Mucosa of descending colon (tissue), 3 donors: ENCODE measurements around the gene PEPD. TPM values are rescaled to one million over a fixed set of nuclear protein-coding genes. Genes with fewer than 3 reads are reported as not detected.

ENCODE experiments used
- ATAC-seq: fragments of 200-7000 bp; cut with Tn5 transposase; one replicate; pipeline ENCODE4 v1.9.1; 2020; ENCODE audit warnings: mild to moderate bottlenecking, moderate library complexity
- DNase-seq, 3 donors: peaks; one replicate each; pipeline ENCODE4 v3.0.0-alpha.2; 2020
- H3K36me3 ChIP-seq: fragments of 200-600 bp; one replicate; pipeline ENCODE4 v1.8.0; 2021; ENCODE audit warnings: low read depth, mild to moderate bottlenecking
- H3K4me1 ChIP-seq: fragments of 200-600 bp; one replicate; pipeline ENCODE4 v1.8.0; 2021; ENCODE audit warnings: low read depth, mild to moderate bottlenecking
- H3K4me3 ChIP-seq: fragments of 200-600 bp; one replicate; pipeline ENCODE4 v1.8.0; 2021; ENCODE audit warnings: mild to moderate bottlenecking
- H3K9me3 ChIP-seq: fragments of 200-600 bp; one replicate; pipeline ENCODE4 v1.8.0; 2021; ENCODE audit warnings: mild to moderate bottlenecking
- CTCF ChIP-seq: fragments of 200-600 bp; IDR thresholded peaks from one replicate; pipeline ENCODE4 v1.8.0; 2022; ENCODE audit warnings: antibody characterized with exemption, mild to moderate bottlenecking
- intact Hi-C, 2 donors: fragments of 100-400 bp; cut with DNase I in 1 of 2; cut with micrococcal nuclease in 1 of 2; formaldehyde crosslinking; loops; one replicate each; pipeline versions ENCODE4 v1.11.0 to v1.11.1; 2022; cut with DNase I, micrococcal nuclease
- total RNA-seq, 3 donors: library from RNA; stranded (reverse); fragmentation: NEBNext Ultra II Directional in 2 of 3; extraction: Animal tissue kit (Norgen Biotek cat#: 25700) in 2 of 3; gene quantifications; one replicate each; pipeline versions ENCODE4 v1.2.1 to v1.2.4, GENCODE V29; 2021 to 2023
- donor health status: DM: no; HTN: no; CAD: no; lungs with moderate emphysema.
- donor health status: DM: no; HTN: no; CAD: no.
- donor health status: DM: no; HTN: yes; CAD: no.

PEPD gene
- total RNA-seq, 3 donors from 2014 or later, result 40.4 to 91.5 (median 79.1) TPM

GRCh38 chr19:33412601-33413425 is 108.8 kb downstream of the PEPD start:
- Histone ChIP-seq H3K36me3 (no peaks in the 10 kb centered on the region), H3K9me3 (no peaks in the 10 kb centered on the region), H3K4me3 (no peak overlapping the region), H3K4me1 (no peaks in the 10 kb centered on the region)
- no peak for TF ChIP-seq CTCF
- ATAC-seq (peak; percentile 68), DNase-seq (peak; percentile 54 to 61 (median 61))
- intact Hi-C loops, result no loop called here

GRCh38 chr19:33411621-33412180 is 109.9 kb downstream of the PEPD start:
- no peak for ATAC-seq
- TF ChIP-seq CTCF, result no peak
- no peaks in the 10 kb centered on the region for H3K9me3 ChIP-seq
- H3K36me3 ChIP-seq, result no peaks in the 10 kb centered on the region
- peak in 1 of 3 donors; percentile 39 for DNase-seq
- intact Hi-C loops, result no loop called here
- H3K4me1 ChIP-seq, result no peaks in the 10 kb centered on the region
- no peak overlapping the region for H3K4me3 ChIP-seq

- no peaks in the 10 kb centered on the region for H3K9me3 ChIP-seq
- no peaks in the 10 kb centered on the region for H3K4me1 ChIP-seq
- peak in 1 of 3 donors; percentile 50 for DNase-seq
- TF ChIP-seq CTCF, result no peak
- ATAC-seq, result no peak
- intact Hi-C loops, result no loop called here
- no peak overlapping the region for H3K4me3 ChIP-seq
- H3K36me3 ChIP-seq, result no peaks in the 10 kb centered on the region
These were observed 110.6 kb downstream of the PEPD start for GRCh38 chr19:33410915-33411401.

DNA sequence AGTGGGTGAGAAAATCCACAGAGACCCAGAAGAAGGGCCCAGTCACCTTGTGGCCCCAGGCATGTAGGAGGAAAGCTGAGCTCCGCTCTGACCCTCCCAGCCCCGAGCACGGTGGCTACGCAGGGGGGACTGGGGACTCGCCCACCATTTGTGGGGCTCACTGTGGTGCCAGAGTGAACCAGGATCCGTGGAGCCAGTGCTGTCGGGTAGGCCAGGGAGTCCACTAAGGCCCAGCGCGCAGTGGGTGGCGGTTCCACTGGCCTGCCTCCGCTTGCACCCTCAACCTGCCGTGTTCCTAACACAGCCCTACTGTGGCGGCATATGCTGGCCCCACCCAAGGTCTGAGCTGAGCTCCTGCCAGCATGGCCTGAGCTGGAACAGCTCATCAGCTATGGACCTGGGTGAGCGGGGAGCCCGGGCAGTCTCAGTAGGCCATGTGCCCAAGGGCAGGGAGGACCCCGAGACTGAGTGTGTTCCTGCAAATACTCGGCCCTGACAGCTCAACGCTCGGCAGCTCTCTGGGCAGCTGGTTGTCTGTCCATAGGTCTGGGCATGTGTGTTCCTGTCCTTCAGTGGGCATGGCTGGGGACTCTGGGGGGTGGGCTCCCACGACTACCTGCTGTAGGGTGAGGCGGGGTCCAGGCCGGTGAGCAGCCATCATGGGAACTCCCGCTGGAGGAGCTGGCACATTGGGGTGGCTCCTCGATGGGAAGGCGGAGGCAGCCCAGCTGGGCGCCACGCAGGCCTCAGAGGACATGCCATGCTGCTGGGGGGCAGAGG is 111.5 kb downstream of the PEPD start:
- intact Hi-C loops, result loop anchor here in 1 of 2 donors (5.0 kb wide), 1 partner anchor 168 kb away; no protein-coding TSS in a partner anchor
- H3K36me3 ChIP-seq, result no peaks in the 10 kb centered on the region
- TF ChIP-seq CTCF, result no peak

More for the DNA sequence above, 111.5 kb downstream of the PEPD start:
- no peaks in the 10 kb centered on the region for H3K9me3 ChIP-seq
- peak in 1 of 3 donors; percentile 46 for DNase-seq
- no peaks in the 10 kb centered on the region for H3K4me1 ChIP-seq
- H3K4me3 ChIP-seq, result no peak overlapping the region
- ATAC-seq, result no peak
